Osteoblast (primary cell): ENCODE data around the gene CNMD. TPM values are rescaled to one million over a fixed set of nuclear protein-coding genes. Genes with fewer than 3 reads are reported as not detected.

Experiments
- DNase-seq: peaks from one replicate; pipeline ENCODE4 v3.0.0; 2011; ENCODE audit warnings: low spot score, mixed read lengths; ENCODE audit not compliant: insufficient read length; ENCODE audit errors: missing footprints
- H2AFZ ChIP-seq: 2 replicates; pipeline ENCODE4 v1.6.0; 2011; ENCODE audit warnings: mild to moderate bottlenecking, low read length
- H3K27ac ChIP-seq: 2 replicates; pipeline ENCODE4 v1.5.1; 2011; ENCODE audit warnings: mild to moderate bottlenecking, low read depth, low read length, moderate library complexity
- H3K27me3 ChIP-seq: 2 replicates; pipeline ENCODE4 v1.6.0; 2012; ENCODE audit warnings: mild to moderate bottlenecking, control low read depth, inconsistent platforms, low read length, moderate library complexity; ENCODE audit not compliant: insufficient read depth
- H3K36me3 ChIP-seq: 2 replicates; pipeline ENCODE4 v1.5.1; 2011; ENCODE audit warnings: mild to moderate bottlenecking, low read length, control low read depth, moderate library complexity; ENCODE audit not compliant: insufficient read depth
- H3K4me1 ChIP-seq: 2 replicates; pipeline ENCODE4 v1.5.1; 2011; ENCODE audit warnings: mild to moderate bottlenecking, low read length, control low read depth, moderate library complexity; ENCODE audit not compliant: insufficient read depth
- H3K4me2 ChIP-seq: 2 replicates; pipeline ENCODE4 v1.6.0; 2011; ENCODE audit warnings: mild to moderate bottlenecking, low read length; ENCODE audit not compliant: insufficient read depth
- H3K4me3 ChIP-seq: fragments of 200-600 bp; sonication (generic); 3 replicates; pipeline ENCODE4 v1.5.1; 2012; ENCODE audit warnings: mild to moderate bottlenecking, low read length, inconsistent platforms; ENCODE audit not compliant: insufficient read depth
- H3K79me2 ChIP-seq: 2 replicates; pipeline ENCODE4 v1.6.0; 2012; ENCODE audit warnings: mild to moderate bottlenecking, low read length, control low read depth, inconsistent platforms; ENCODE audit not compliant: insufficient read depth
- H3K9me3 ChIP-seq: 2 replicates; pipeline ENCODE4 v1.5.1; 2011; ENCODE audit warnings: low read depth, low read length, control low read depth
- H4K20me1 ChIP-seq: 2 replicates; pipeline ENCODE4 v1.6.0; 2012; ENCODE audit warnings: mild to moderate bottlenecking, low read length, control low read depth; ENCODE audit not compliant: insufficient read depth
- total RNA-seq: library from RNA; depleted of rRNA; stranded (reverse); fragments of >200 nt; gene quantifications from 2 replicates; pipeline ENCODE4 v1.2.3, GENCODE V29; 2012
- TF ChIP-seq, protein P1 (sequence below): IDR thresholded peaks from 2 replicates; pipeline ENCODE4 v1.5.1; 2011; ENCODE audit warnings: mild to moderate bottlenecking, low read depth, low read length, moderate library complexity; ENCODE audit errors: extremely low read depth

Gene CNMD
- total RNA-seq, 1 donor, result not detected

- H4K20me1 ChIP-seq, result no peaks in the 10 kb centered on the region
- no peaks in the 10 kb centered on the region for H3K79me2 ChIP-seq
- H2AFZ ChIP-seq, result no peak overlapping the region
- H3K27me3 ChIP-seq, result peaks cover 5% of the 10 kb centered on the region
- TF ChIP-seq, protein P1, sequence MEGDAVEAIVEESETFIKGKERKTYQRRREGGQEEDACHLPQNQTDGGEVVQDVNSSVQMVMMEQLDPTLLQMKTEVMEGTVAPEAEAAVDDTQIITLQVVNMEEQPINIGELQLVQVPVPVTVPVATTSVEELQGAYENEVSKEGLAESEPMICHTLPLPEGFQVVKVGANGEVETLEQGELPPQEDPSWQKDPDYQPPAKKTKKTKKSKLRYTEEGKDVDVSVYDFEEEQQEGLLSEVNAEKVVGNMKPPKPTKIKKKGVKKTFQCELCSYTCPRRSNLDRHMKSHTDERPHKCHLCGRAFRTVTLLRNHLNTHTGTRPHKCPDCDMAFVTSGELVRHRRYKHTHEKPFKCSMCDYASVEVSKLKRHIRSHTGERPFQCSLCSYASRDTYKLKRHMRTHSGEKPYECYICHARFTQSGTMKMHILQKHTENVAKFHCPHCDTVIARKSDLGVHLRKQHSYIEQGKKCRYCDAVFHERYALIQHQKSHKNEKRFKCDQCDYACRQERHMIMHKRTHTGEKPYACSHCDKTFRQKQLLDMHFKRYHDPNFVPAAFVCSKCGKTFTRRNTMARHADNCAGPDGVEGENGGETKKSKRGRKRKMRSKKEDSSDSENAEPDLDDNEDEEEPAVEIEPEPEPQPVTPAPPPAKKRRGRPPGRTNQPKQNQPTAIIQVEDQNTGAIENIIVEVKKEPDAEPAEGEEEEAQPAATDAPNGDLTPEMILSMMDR, result no peak
- H3K4me1 ChIP-seq, result no peaks in the 10 kb centered on the region
- no peak for DNase-seq
- no peak overlapping the region for H3K27ac ChIP-seq
- no peaks in the 10 kb centered on the region for H3K9me3 ChIP-seq
- no peaks in the 10 kb centered on the region for H3K36me3 ChIP-seq
- H3K4me2 ChIP-seq, result no peak overlapping the region
- H3K4me3 ChIP-seq, result no peak overlapping the region
Observed at GRCh38 chr13:52775511-52775910, 35.9 kb upstream of the CNMD start.

DNA sequence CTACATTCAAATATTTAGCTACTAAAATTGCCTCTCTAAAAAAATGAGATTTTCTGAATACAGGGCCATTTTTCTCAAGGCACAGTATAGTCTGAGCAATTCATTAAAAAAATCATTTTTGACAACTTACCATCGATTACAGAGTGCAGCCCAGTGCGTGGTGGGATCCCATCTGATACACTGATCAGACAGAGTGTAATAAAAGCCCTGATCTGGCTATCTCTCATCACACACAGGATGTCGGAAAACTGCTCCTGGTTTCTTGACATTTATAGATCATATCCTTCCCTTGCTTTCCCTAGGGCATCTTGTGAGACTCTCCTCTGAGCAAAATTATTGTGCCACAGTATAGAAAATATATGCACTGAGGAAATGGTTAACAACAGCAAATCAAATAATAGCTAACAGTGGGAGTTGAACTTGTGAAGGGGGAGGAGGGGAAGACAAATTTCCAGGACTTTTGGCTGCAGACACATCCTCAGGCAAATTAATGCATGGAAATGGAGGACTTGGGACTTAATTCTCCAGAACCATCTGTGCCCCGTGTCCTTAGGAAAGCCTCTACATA lies 28.4 kb upstream of the CNMD start:
- no peak for DNase-seq
- H3K27me3 ChIP-seq, result no peaks in the 10 kb centered on the region
- no peaks in the 10 kb centered on the region for H3K36me3 ChIP-seq
- H3K79me2 ChIP-seq, result no peaks in the 10 kb centered on the region
- no peaks in the 10 kb centered on the region for H3K9me3 ChIP-seq
- H4K20me1 ChIP-seq, result no peaks in the 10 kb centered on the region
- no peak overlapping the region for H2AFZ ChIP-seq
- no peak overlapping the region for H3K4me2 ChIP-seq
- no peak overlapping the region for H3K27ac ChIP-seq
- TF ChIP-seq, protein P1, result no peak
- H3K4me1 ChIP-seq, result no peaks in the 10 kb centered on the region
- no peak overlapping the region for H3K4me3 ChIP-seq

- TF ChIP-seq, protein P1, result no peak
- no peak overlapping the region for H3K4me2 ChIP-seq
Observed at GRCh38 chr13:52765611-52766390, 26.2 kb upstream of the CNMD start.

DNA sequence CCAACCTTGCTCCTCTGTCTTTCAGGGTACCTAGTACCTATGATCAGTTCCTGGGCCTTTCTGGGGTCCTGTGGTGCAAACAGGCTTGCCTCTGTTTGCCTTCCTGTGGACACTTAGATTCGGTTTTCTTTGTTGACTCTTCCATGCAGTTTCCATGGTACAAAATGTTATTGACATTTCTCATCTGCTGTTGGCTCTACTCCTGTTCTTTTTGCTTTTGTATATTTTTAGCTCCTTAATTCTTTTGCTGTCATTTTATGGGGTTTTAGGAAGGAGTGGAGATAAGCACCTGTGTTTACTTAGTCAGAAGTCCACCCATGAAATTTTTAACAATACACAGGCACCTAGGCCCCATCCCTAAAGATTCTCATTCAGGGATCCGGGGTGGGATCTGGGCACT lies 20.5 kb upstream of the CNMD start:
- no peaks in the 10 kb centered on the region for H4K20me1 ChIP-seq
- H2AFZ ChIP-seq, result no peak overlapping the region
- H3K79me2 ChIP-seq, result no peaks in the 10 kb centered on the region
- H3K36me3 ChIP-seq, result no peaks in the 10 kb centered on the region
- no peaks in the 10 kb centered on the region for H3K9me3 ChIP-seq
- TF ChIP-seq, protein P1, result no peak
- H3K4me3 ChIP-seq, result no peak overlapping the region
- no peak overlapping the region for H3K4me2 ChIP-seq
- no peaks in the 10 kb centered on the region for H3K27me3 ChIP-seq
- H3K4me1 ChIP-seq, result no peaks in the 10 kb centered on the region
- H3K27ac ChIP-seq, result no peak overlapping the region
- DNase-seq, result no peak

More at GRCh38 chr13:52765611-52766390, 26.2 kb upstream of the CNMD start:
- Histone ChIP-seq H2AFZ (no peak overlapping the region), H4K20me1 (no peaks in the 10 kb centered on the region), H3K4me1 (no peaks in the 10 kb centered on the region), H3K79me2 (no peaks in the 10 kb centered on the region), H3K27me3 (no peaks in the 10 kb centered on the region), H3K27ac (no peak overlapping the region), H3K36me3 (no peaks in the 10 kb centered on the region), H3K9me3 (no peaks in the 10 kb centered on the region), H3K4me3 (no peak overlapping the region)
- no peak for DNase-seq
